Endothelial cell of umbilical vein (primary cell): ENCODE data around the gene CRHR2. TPM values are rescaled to one million over a fixed set of nuclear protein-coding genes. Genes with fewer than 3 reads are reported as not detected.

Experiments
- BruUV-seq: library from RNA; stranded (reverse); fragments of 400-500 nt; replicated peaks from 2 replicates; lab custom pipeline; 2021; lab: Mats Ljungman, UMichigan
- CTCF ChIA-PET: fragments of 300-600, 350-600 bp; sonication (Branson Sonifier 250); formaldehyde crosslinking; loops from one replicate; lab custom pipeline; 2021; ENCODE audit warnings: antibody characterized with exemption, inconsistent platforms; lab: Charles Lee
- POLR2A ChIA-PET: fragments of 300-600, 350-600 bp; sonication (Branson Sonifier 250); formaldehyde crosslinking; loops from one replicate; lab custom pipeline; 2021; ENCODE audit warnings: antibody characterized with exemption, inconsistent platforms; lab: Charles Lee
- DNase-seq: peaks from one replicate; pipeline ENCODE4 v3.0.0-alpha.2; 2011; ENCODE audit warnings: low read depth, low spot score
- FAIRE-seq: peaks from 2 replicates; lab custom pipeline; 2011; peaks lifted over from hg19 to GRCh38; lab: Jason Lieb, UNC
- H2AFZ ChIP-seq: 2 replicates; pipeline ENCODE4 v1.6.0; 2012; ENCODE audit warnings: low read depth, low read length, control low read depth, inconsistent platforms
- H3K27ac ChIP-seq: 2 replicates; pipeline ENCODE4 v1.5.1; 2011; ENCODE audit warnings: low read depth, mild to moderate bottlenecking, control low read depth, low read length, moderate library complexity; ENCODE audit not compliant: insufficient read depth
- H3K27me3 ChIP-seq, 2 experiments: 2 replicates each; pipeline versions ENCODE4 v1.6.0 to v1.6.1; 2011; ENCODE audit warnings: low read length in 2 of 2, mixed read lengths in 1 of 2; ENCODE audit not compliant: control insufficient read depth in 2 of 2, insufficient read depth in 2 of 2
- H3K36me3 ChIP-seq, 2 experiments: 2 replicates in 1 of 2; 3 replicates in 1 of 2; pipeline ENCODE4 v1.5.1; 2011; ENCODE audit warnings: low read length in 2 of 2, mild to moderate bottlenecking in 1 of 2, moderate library complexity in 1 of 2; ENCODE audit not compliant: control insufficient read depth in 2 of 2, insufficient read depth in 2 of 2; ENCODE audit errors: extremely low read depth in 1 of 2
- H3K4me1 ChIP-seq: 3 replicates; pipeline ENCODE4 v1.5.1; 2011; ENCODE audit warnings: mild to moderate bottlenecking, low read length; ENCODE audit not compliant: control insufficient read depth, insufficient read depth; ENCODE audit errors: extremely low read depth
- H3K4me2 ChIP-seq: 2 replicates; pipeline ENCODE4 v1.6.1; 2011; ENCODE audit warnings: low read length, control low read depth, mixed read lengths; ENCODE audit not compliant: insufficient read depth
- H3K4me3 ChIP-seq, 3 experiments: fragments of 200-600 bp in 1 of 3; sonication (generic), shearing (Covaris generic) in 1 of 3; replicated peaks in 1 of 3; 2 replicates each; pipeline ENCODE4 v1.5.1; 2011 to 2016; ENCODE audit warnings: control low read depth in 3 of 3, low read length in 3 of 3, mild to moderate bottlenecking in 2 of 3, inconsistent platforms in 1 of 3, low read depth in 1 of 3, moderate library complexity in 1 of 3; ENCODE audit not compliant: insufficient read depth in 1 of 3
- H3K79me2 ChIP-seq: 2 replicates; pipeline ENCODE4 v1.6.0; 2012; ENCODE audit warnings: low read length, inconsistent platforms; ENCODE audit not compliant: control insufficient read depth, insufficient read depth
- H3K9ac ChIP-seq: replicated peaks from 2 replicates; pipeline ENCODE3; 2011; ENCODE audit warnings: low read length, control low read depth; ENCODE audit not compliant: insufficient read depth; ENCODE audit errors: extremely low read depth
- H3K9me1 ChIP-seq: replicated peaks from 3 replicates; pipeline ENCODE4 v1.6.0; 2011; ENCODE audit warnings: mild to moderate bottlenecking, low read length; ENCODE audit not compliant: control insufficient read depth, insufficient read depth; ENCODE audit errors: extremely low read depth
- H3K9me3 ChIP-seq: replicated peaks from 2 replicates; pipeline ENCODE4 v1.5.1; 2012; ENCODE audit warnings: low read length, inconsistent platforms; ENCODE audit not compliant: control insufficient read depth, insufficient read depth
- H4K20me1 ChIP-seq: replicated peaks from 2 replicates; pipeline ENCODE3; 2011; ENCODE audit warnings: mild to moderate bottlenecking, low read length; ENCODE audit not compliant: control insufficient read depth, insufficient read depth; ENCODE audit errors: extremely low read depth
- EZH2 ChIP-seq: IDR thresholded peaks from 2 replicates; pipeline ENCODE4 v1.6.1; 2012; ENCODE audit warnings: borderline replicate concordance, low read depth, mild to moderate bottlenecking, moderate library complexity, low read length, inconsistent platforms; ENCODE audit not compliant: severe bottlenecking
- FOS ChIP-seq: IDR thresholded peaks from 2 replicates; pipeline ENCODE4 v1.6.1; 2011; ENCODE audit warnings: mild to moderate bottlenecking, low read length, moderate library complexity, borderline replicate concordance; ENCODE audit not compliant: insufficient read depth
- GATA2 ChIP-seq: IDR thresholded peaks from 2 replicates; pipeline ENCODE4 v1.7.0; 2011; ENCODE audit warnings: low read depth, mild to moderate bottlenecking, moderate library complexity, mixed read lengths, low read length; ENCODE audit not compliant: insufficient read length, insufficient read depth
- JUN ChIP-seq: IDR thresholded peaks from 2 replicates; pipeline ENCODE4 v1.6.1; 2011; ENCODE audit warnings: borderline replicate concordance, low read depth; ENCODE audit not compliant: insufficient read length, insufficient read depth
- MYC ChIP-seq: IDR thresholded peaks from one replicate; pipeline ENCODE4 v1.6.1; 2011; ENCODE audit warnings: mild to moderate bottlenecking, low read depth, low read length
- POLR2A ChIP-seq: IDR thresholded peaks from 2 replicates; pipeline ENCODE4 v1.6.1; 2012; ENCODE audit warnings: low read depth, mild to moderate bottlenecking, control low read depth, low read length
- POLR2AphosphoS5 ChIP-seq: IDR thresholded peaks from 2 replicates; pipeline ENCODE4 v1.6.1; 2012; ENCODE audit warnings: low read depth, mild to moderate bottlenecking, control low read depth, low read length, moderate library complexity; ENCODE audit not compliant: insufficient read depth
- dilution Hi-C: fragments of 300-500 bp; cut with MboI; formaldehyde crosslinking; loops from one replicate; pipeline ENCODE4 v1.15.0; 2019; ENCODE audit warnings: low sequenced_read_pairs; ENCODE audit not compliant: extremely low pct_ligation_motif_present
- intact Hi-C: fragments of 100-400 bp; cut with micrococcal nuclease; formaldehyde crosslinking; loops from one replicate; pipeline ENCODE4 v1.10.0; 2022
- polyA plus RNA-seq, 4 experiments: library from polyadenylated mRNA; depleted of rRNA in 3 of 4; stranded (reverse) in 3 of 4; unstranded in 1 of 4; fragments of >200 nt; gene quantifications; 2 replicates each; pipeline versions ENCODE4 v1.2.1 to v1.2.3, GENCODE V29; 2011 to 2012; ENCODE audit warnings: missing spikeins in 1 of 4
- total RNA-seq: library from RNA; stranded (reverse); gene quantifications from 2 replicates; pipeline ENCODE4 v1.2.3, GENCODE V29; 2021
- TF ChIP-seq, protein P1 (sequence below), 2 donors: IDR thresholded peaks; 1 replicate in 1 of 2; 2 replicates in 1 of 2; pipeline ENCODE4 v1.5.1; 2011; ENCODE audit warnings: low read length in 2 of 2, mild to moderate bottlenecking in 2 of 2, moderate library complexity in 2 of 2, control low read depth in 1 of 2, inconsistent platforms in 1 of 2, low read depth in 1 of 2; ENCODE audit not compliant: insufficient read depth in 1 of 2; ENCODE audit errors: extremely low read depth in 1 of 2
- TF ChIP-seq, protein P2 (sequence below): IDR thresholded peaks from 2 replicates; pipeline ENCODE4 v1.6.1; 2011; ENCODE audit not compliant: insufficient read depth, insufficient read length

CRHR2 gene
- total and polyA plus RNA-seq, 2 donors (not counting 3 experiments of a cell fraction or from before 2014, with no cell fraction given): not detected

DNA sequence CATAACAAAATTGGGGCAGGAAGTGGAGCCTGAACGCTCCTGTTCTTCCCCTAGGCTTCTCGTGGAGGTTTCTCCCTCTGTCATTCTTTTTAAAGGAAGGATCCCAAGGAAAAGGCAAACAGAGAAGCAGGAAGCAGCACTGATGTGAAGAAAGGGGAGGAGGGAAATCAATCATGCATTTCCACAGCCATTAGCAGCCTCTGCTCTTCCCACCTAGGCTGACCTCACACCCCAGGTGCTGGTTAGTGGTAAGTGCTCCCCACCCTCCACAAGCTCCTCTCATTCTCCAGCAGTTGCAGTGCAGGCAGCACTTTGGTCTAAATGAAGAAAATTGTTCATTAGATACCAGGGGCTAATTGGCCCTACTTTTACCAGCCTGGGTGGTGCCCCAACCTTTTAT, 2.6 kb downstream of the CRHR2 start:
- Histone ChIP-seq H3K4me3 (no peak overlapping the region), H3K9me1 (no peaks in the 10 kb centered on the region), H3K9ac (no peak overlapping the region), H3K9me3 (no peaks in the 10 kb centered on the region), H2AFZ (no peak overlapping the region), H3K4me1 (no peaks in the 10 kb centered on the region), H3K79me2 (no peaks in the 10 kb centered on the region), H3K36me3 (no peaks in the 10 kb centered on the region), H3K4me2 (no peak overlapping the region), H4K20me1 (no peaks in the 10 kb centered on the region), H3K27ac (no peak overlapping the region), H3K27me3 (peaks cover 55 to 57% of the 10 kb centered on the region in 2 experiments)
- POLR2A ChIA-PET: interaction anchor here (0.9 kb wide), 1 partner anchor 21 kb away, joined by 3 read pairs; no protein-coding TSS in a partner anchor
- no TSS peak for BruUV-seq
- FAIRE-seq: no peak
- CTCF ChIA-PET: no interaction called here
- TF ChIP-seq, protein P1, sequence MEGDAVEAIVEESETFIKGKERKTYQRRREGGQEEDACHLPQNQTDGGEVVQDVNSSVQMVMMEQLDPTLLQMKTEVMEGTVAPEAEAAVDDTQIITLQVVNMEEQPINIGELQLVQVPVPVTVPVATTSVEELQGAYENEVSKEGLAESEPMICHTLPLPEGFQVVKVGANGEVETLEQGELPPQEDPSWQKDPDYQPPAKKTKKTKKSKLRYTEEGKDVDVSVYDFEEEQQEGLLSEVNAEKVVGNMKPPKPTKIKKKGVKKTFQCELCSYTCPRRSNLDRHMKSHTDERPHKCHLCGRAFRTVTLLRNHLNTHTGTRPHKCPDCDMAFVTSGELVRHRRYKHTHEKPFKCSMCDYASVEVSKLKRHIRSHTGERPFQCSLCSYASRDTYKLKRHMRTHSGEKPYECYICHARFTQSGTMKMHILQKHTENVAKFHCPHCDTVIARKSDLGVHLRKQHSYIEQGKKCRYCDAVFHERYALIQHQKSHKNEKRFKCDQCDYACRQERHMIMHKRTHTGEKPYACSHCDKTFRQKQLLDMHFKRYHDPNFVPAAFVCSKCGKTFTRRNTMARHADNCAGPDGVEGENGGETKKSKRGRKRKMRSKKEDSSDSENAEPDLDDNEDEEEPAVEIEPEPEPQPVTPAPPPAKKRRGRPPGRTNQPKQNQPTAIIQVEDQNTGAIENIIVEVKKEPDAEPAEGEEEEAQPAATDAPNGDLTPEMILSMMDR (IDR thresholded peaks at IDR 0.05; ENCODE audit: extremely low read depth in 1 of 2, insufficient read depth in 1 of 2, low read depth in 1 of 2, low read length in 2 of 2): no peak
- no peak for TF ChIP-seq MYC
- TF ChIP-seq EZH2: peak; percentile 41
- no peak for TF ChIP-seq POLR2AphosphoS5
- TF ChIP-seq JUN: no peak
- no peak for TF ChIP-seq GATA2
- intact Hi-C loops: no loop called here
- no peak for DNase-seq
- dilution Hi-C loops: no loop called here

DNA sequence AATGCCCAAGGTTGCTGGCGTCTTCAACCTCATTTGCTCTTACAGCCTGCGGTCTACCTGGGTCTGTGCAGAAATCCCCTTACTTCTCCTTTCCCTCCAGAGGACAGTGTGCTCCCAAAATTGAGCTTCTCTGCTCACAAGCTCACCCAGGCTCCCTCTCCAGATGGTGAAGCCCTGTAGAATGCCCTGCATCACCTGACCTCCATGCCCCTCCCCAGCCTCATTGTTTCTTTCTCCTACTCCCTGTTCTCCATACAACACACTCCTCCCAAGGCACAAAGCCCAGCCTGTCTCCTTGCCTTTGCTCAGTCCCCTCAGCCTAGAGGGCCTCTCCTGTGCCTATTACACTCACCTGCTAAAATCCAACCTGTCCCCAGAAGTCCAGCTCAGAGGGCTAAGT, 3.5 kb downstream of the CRHR2 start:
- Histone ChIP-seq H4K20me1 (no peaks in the 10 kb centered on the region), H3K4me3 (no peak overlapping the region), H3K4me2 (no peak overlapping the region), H3K27me3 (peaks cover 47 to 50% of the 10 kb centered on the region in 2 experiments), H2AFZ (no peak overlapping the region), H3K36me3 (no peaks in the 10 kb centered on the region), H3K79me2 (no peaks in the 10 kb centered on the region), H3K27ac (no peak overlapping the region), H3K9me3 (no peaks in the 10 kb centered on the region), H3K9me1 (no peaks in the 10 kb centered on the region), H3K4me1 (no peaks in the 10 kb centered on the region), H3K9ac (no peak overlapping the region)
- DNase-seq: no peak
- ChIA-PET CTCF (no interaction called here), POLR2A (no interaction called here)
- BruUV-seq: no TSS peak
- TF ChIP-seq POLR2A: no peak
- TF ChIP-seq JUN: no peak
- TF ChIP-seq EZH2: no peak
- no peak for TF ChIP-seq GATA2
- TF ChIP-seq, protein P2, sequence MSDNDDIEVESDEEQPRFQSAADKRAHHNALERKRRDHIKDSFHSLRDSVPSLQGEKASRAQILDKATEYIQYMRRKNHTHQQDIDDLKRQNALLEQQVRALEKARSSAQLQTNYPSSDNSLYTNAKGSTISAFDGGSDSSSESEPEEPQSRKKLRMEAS: no peak
- TF ChIP-seq POLR2AphosphoS5: no peak
- TF ChIP-seq, protein P1 (IDR thresholded peaks at IDR 0.05; ENCODE audit: extremely low read depth in 1 of 2, insufficient read depth in 1 of 2, low read depth in 1 of 2, low read length in 2 of 2): no peak
- TF ChIP-seq MYC: no peak
- no peak for TF ChIP-seq FOS
- intact Hi-C loops (no loop called here), dilution Hi-C loops (no loop called here)
- no peak for FAIRE-seq
